A673 (cell line): ENCODE measurements around the gene BAIAP2L1.

Source experiments
- CTCF ChIP-seq: fragments of 300-800, 200-600 bp; sonication (generic); conservative IDR thresholded peaks from 2 replicates; pipeline ENCODE4 v1.5.1; 2017; ENCODE audit warnings: low read depth, mild to moderate bottlenecking, antibody characterized with exemption, low read length, moderate library complexity, mixed read lengths
- EZH2 ChIP-seq: fragments of 200-600 bp; sonication (generic); IDR thresholded peaks from 2 replicates; pipeline ENCODE4 v1.6.1; 2017; ENCODE audit warnings: borderline replicate concordance, low read depth, mild to moderate bottlenecking, mixed read lengths, antibody characterized with exemption, low read length; ENCODE audit not compliant: poor library complexity, severe bottlenecking

GRCh38 chr7:98323597-98324322 lies 77.1 kb downstream of the BAIAP2L1 start:
- TF ChIP-seq CTCF (no peak), EZH2 (no peak)
